HG03460 (cell line): Measurements from ENCODE around the gene RTCA.
"Not testable (repeated sequence)": the region's sequence is repeated elsewhere in the genome, so short reads cannot be mapped to it uniquely, and the experiment has no call there.

Experiments used
- ATAC-seq: cut with Tn5 transposase; IDR thresholded peaks from one replicate; pipeline ENCODE4 v1.9.1; 2021; ENCODE audit not compliant: unreplicated experiment

Gene RTCA

GRCh38 chr1:100258427-100258826 is 7.6 kb upstream of the RTCA start:
- ATAC-seq = not testable (repeated sequence)

- no peak for ATAC-seq
Observed at GRCh38 chr1:100261686-100262085, 4.3 kb upstream of the RTCA start.

GRCh38 chr1:100264081-100264480 is 1.9 kb upstream of the RTCA start:
- ATAC-seq = not testable (repeated sequence)

- peak; percentile 24 for ATAC-seq
Observed at GRCh38 chr1:100265562-100265930, 470 bp upstream of the RTCA start.

GRCh38 chr1:100266741-100267140 is 725 bp downstream of the RTCA start:
- ATAC-seq = no peak

- ATAC-seq = no peak
Observed at GRCh38 chr1:100267284-100267683, 1.3 kb downstream of the RTCA start.

- ATAC-seq = no peak
Observed at GRCh38 chr1:100268202-100268601, 2.2 kb downstream of the RTCA start.

- no peak for ATAC-seq
Observed at GRCh38 chr1:100277866-100278265, 11.8 kb downstream of the RTCA start.

- ATAC-seq = no peak
Observed at GRCh38 chr1:100279358-100279923, 13.4 kb downstream of the RTCA start.

- ATAC-seq = no peak
Observed at GRCh38 chr1:100279954-100280682, 14.1 kb downstream of the RTCA start.

- no peak for ATAC-seq
Observed at GRCh38 chr1:100284591-100284990, 18.6 kb downstream of the RTCA start.

GRCh38 chr1:100287162-100287561 is 21.1 kb downstream of the RTCA start:
- no peak for ATAC-seq

GRCh38 chr1:100290291-100290690 is 24.3 kb downstream of the RTCA start:
- no peak for ATAC-seq

GRCh38 chr1:100292711-100293110 is 26.7 kb downstream of the RTCA start:
- ATAC-seq = no peak

GRCh38 chr1:100296140-100296539 is 30.1 kb downstream of the RTCA start:
- no peak for ATAC-seq

- not testable (repeated sequence) for ATAC-seq
Observed at GRCh38 chr1:100296997-100297396, 31.0 kb downstream of the RTCA start.

GRCh38 chr1:100298512-100298911 is 32.5 kb downstream of the RTCA start:
- no peak for ATAC-seq

- no peak for ATAC-seq
Observed at GRCh38 chr1:100299521-100300222, 33.7 kb downstream of the RTCA start.

- no peak for ATAC-seq
Observed at GRCh38 chr1:100300691-100301090, 34.7 kb downstream of the RTCA start.

GRCh38 chr1:100302739-100303138 is 36.7 kb downstream of the RTCA start:
- ATAC-seq = no peak

GRCh38 chr1:100304227-100304626 is 38.2 kb downstream of the RTCA start:
- ATAC-seq = no peak

GRCh38 chr1:100304921-100305320 is 38.9 kb downstream of the RTCA start:
- ATAC-seq = no peak
